ENCODE results near the gene TNRC18.
"Not testable (repeated sequence)": the region's sequence is repeated elsewhere in the genome, so short reads cannot be mapped to it uniquely, and the experiment has no call there.

Gene TNRC18

GRCh38 chr7:5291301-5291700 is 132.3 kb downstream of the TNRC18 start:
- no peak for DNase-seq (ENCODE audit: low read depth)

DNA sequence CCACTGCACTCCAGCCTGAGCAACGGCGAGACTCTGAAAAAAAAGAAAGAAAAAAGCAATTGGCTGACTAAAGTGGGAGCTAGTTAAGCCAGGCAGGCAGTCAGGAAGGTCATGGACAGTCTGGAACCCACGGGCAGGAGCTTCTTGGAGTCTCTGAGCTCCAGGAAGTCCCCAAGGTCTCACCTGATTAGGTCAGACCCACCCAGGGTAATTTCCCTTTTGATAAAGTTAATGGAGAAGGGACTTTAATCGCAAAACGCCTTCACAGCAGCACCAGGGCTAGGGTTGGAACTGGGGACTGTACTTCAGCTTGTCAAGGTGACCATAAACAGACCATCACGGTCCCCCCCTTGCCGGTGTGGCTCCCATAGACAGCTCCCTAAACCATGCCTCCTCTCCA is 134.3 kb downstream of the TNRC18 start:
- DNase-seq (ENCODE audit: low read depth) = no peak

DNA sequence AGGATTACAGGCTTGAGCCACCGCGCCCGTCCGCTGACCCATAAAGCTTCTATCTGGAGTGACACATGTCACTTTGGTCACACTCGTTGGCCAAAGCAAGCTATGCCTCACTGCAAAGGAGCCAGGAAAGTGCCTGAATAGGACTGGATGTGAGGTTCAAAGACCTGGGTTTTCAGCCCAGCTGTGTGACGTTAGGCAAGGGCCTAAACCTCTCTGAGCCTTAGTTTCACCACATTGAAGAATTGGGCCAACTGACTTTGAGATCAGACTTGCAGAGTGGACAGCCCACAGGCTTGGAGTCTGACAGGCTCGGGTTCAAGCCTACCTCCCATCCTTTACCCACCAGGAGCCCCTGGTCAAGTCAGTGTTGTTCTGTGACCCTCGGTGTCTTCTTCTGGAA is 135.1 kb downstream of the TNRC18 start:
- not testable (repeated sequence) for DNase-seq (ENCODE audit: low read depth)

DNA sequence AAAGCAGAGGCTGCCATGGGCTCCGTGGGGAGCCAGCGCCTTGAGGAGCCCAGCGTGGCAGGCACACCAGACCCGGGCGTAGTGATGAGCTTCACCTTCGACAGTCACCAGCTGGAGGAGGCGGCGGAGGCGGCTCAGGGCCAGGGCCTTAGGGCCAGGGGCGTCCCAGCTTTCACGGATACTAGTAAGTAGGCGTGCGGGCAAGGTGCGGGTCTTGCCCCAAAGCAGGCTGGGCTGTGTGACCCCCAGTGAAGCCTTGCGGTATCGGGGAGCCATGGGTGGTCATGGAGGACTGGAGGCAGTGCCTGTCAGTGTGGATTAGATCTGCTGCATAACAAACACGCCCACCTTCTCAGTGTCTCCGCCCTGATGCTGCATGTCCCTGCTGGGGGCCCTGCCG is 135.8 kb downstream of the TNRC18 start:
- no peak for DNase-seq (ENCODE audit: low read depth)

DNA sequence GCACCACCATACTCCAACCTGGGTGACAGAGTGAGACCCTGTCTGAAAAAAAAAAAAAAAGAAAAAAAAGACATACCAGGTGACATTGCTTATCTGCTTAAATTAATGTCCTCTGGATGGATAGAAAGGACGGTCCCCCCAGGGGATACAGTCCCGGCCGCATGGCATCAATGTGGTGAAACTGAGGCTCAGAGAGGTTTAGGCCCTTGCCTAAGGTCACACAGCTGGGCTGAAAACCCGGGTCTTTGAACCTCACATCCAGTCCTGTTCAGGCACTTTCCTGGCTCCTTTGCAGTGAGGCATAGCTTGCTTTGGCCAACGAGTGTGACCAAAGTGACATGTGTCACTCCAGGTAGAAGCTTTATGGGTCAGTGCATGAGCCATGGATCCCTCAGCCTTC is 136.3 kb downstream of the TNRC18 start:
- DNase-seq (ENCODE audit: low read depth) = not testable (repeated sequence)

GRCh38 chr7:5286933-5287332 is 136.7 kb downstream of the TNRC18 start:
- DNase-seq (ENCODE audit: low read depth) = no peak

GRCh38 chr7:5284304-5285281 is 139.0 kb downstream of the TNRC18 start:
- DNase-seq (ENCODE audit: low read depth) = no peak

DNA sequence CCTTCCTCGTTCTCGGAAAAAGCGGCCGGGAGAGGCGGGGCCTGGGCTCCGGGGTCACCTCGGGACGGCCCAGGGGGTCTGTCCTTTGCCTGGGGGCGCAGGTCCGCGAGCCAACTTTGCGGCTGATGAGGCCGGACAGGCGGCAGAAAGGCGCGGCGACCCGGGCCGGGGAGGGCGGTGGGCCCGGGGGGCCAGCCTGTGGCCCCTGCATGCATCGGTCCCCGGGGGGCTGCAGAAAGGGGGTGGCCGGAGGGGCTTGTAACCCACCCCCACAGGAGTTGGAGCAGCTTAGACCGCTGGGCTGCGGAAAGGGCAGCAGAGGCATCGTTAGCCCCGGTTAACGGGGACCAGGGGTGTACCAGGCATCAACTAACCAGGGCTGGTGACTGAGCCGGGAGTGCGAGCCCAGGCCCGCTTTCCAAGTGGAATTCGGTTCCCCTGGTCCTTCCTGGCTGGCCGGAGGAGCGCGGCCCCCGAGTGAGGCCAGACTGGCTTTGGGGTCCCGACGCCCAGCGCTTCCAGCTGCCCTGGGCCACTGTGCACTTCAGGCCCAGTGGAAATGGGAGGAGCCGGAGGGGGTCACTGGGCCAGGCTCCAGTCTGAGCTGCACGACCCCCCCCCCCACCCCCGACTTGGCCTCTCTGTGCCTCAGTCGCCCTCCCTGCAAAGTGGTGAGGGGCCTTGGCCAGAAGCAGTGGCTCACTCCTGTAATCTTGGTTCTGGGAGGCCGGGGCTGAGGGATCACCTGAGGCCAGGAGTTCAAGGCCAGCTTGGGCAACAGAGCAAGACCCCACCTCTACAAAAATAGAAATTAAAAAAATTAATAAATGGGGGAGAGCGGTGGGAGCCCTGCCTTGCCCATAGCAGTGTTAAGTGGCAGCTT is 140.0 kb downstream of the TNRC18 start:
- DNase-seq (ENCODE audit: low read depth) = no peak

DNA sequence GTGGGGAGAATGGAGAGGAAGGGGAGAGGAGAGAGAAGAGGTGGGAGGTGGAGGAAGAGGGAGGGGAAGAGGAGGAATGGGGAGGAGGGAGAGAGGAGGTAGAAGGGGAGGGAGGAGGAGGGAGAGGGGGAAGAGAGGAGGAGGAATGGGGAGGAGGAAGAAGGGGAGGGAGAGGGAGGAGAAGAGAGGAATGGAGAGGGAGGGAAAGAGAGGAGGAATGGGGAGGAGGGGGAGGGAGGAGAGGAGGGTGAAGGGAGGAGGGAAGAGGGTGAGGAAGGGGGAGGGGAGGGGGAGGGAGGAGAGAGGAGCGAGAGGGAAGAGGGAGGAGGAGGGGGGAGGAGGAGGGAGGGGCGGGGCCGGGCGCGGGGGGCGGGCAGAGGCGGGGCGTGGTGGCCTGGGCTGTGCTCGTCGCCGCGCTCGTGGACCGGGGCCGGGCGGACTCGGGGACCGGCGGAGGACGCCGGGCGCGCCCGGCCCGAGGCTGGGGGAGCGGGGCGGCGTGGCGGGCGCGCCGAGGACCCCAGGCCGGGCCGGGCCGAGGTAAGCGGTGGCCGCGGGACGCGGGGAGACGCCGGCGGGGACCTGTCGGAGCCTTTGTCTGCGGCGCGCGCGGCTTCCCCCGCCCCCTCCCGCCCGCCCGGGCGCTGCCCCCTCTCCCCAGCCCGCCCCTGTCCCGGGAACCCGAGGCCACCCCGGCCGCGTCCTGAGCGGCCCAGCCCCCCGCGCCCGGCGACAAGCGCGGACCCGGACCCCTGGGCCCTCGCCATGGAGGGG is 140.9 kb downstream of the TNRC18 start, which contains the start of gene SLC29A4:
TSS of gene SLC29A4 (plus strand) at position 401 of the 774 bp plus-strand sequence. CDS start 4,874 bp downstream, outside the sequence.
- no peak for DNase-seq (ENCODE audit: low read depth)

- not testable (repeated sequence) for DNase-seq (ENCODE audit: low read depth)
These were observed 141.8 kb downstream of the TNRC18 start for GRCh38 chr7:5281598-5282500.

GRCh38 chr7:5279734-5280133 is 143.9 kb downstream of the TNRC18 start:
- no peak for DNase-seq (ENCODE audit: low read depth)

DNA sequence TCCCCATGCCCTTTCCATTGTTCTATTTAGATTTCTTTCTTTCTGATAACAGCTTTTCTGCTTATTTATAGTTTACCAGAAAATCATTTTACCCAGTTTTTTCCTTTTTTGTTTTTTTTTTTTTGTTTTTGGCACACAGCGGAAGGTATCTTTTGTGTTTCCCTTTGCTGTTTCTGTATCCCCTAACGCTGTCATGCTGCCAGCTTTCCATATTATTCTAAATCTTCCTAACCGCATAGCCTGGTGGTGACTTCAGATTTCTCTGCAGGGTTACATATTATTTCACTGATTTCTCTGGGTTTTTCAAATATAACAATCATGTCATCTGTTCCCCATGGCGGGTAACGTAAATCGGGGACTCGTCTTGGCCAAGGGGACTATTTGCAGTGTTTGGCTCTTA is 144.9 kb downstream of the TNRC18 start:
- no peak for DNase-seq (ENCODE audit: low read depth)

DNA sequence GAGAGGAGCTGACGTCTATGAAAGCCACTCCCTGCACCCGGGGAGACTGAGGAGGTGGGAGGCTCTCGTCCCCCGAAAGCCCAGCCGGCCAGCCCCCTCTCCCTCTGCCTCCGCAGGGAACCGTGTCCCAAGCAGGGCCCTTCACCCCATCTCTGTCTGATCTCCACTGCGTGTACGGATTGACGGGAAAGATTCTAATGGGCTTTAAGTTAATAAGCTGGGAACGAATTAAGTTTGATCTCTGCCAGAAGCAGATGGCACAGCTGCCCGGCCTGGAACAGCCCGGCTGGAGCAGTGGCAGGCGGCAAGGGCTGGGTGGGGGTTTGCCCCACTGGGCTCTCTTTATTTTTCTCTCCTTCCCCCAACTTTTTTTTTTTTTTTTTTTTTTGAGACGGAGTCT is 147.0 kb downstream of the TNRC18 start:
- DNase-seq (ENCODE audit: low read depth) = no peak

DNA sequence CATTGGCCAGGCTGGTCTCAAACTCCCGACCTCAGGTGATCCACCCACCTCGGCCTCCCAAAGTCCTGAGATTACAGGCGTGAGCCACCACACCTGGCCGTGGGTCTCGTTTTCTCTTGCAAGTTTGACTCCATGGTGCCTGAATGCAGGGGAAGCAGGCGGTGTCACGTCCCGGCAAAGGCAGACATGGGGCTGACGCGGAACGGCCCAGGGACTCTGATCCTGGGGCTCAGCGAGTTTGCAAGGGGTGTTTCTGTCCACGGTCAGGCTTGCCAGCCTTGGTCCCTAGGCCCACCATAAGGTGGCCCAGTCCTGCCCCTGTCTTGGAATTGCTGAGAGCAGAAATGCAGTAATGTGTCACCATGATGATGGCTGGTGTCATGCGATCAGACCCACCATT is 147.5 kb downstream of the TNRC18 start:
- DNase-seq (ENCODE audit: low read depth) = not testable (repeated sequence)

DNA sequence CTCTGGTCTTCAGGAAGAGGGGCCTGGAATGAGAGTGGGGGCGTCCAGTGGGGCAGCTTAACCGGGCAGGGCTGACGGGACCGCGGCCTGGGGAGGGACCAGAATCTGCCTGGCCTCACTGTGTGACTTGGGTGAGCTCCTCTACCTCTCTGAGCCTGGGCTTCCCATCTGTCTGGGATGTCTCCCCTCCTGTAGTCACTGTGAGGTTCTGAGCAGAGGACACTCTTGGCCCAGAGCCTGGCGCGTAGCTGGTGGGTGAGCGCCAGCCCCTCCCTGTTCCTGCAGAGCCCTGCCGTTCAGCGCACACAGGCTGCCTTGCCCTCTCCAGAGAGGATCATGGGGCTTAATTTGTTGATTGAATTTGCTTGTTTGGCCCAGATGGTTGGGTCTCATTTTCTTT is 148.1 kb downstream of the TNRC18 start:
- DNase-seq (ENCODE audit: low read depth) = not testable (repeated sequence)

DNA sequence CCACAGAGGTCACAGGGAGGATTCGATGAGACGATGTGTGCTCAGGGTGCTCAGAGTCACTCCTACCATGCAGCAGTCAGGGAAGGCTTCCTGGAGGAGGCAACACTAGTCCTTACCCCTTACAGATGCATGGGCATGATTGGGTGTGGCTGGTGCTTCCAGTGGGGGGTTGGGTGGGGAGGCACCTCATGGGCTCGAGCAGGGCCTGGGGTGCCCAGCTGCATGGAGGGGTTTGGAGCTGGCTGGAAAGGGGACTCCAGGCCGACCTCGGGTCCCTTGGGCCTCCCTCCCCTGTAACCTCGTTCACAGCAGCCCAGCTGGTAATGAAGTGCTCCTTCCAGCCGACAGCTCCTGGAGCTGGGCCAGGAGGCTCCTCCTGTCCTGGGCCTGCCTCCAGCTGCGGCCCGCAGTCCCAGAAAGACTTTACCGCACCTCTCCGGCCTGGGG is 148.6 kb downstream of the TNRC18 start:
- not testable (repeated sequence) for DNase-seq (ENCODE audit: low read depth)

DNA sequence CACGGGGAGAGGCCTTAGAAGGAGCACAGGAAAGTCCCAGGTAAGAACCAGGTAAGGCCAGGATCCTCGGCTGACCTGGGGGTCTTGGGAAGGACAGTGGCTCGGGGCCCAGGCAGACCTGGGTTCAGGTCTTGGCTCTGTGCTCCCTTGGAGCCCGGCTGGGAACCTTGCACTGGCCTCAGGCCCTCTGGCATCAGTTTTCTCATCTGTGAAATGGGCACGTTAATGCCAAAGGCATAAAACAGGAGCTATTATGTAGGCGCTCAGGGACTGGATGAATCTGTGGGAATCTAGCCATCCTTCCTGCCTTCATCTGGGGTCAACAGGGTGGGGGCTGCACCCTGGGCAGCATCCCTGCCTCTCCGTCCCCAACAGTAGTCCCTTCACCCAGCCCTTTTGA is 149.2 kb downstream of the TNRC18 start:
- DNase-seq (ENCODE audit: low read depth) = no peak

- DNase-seq (ENCODE audit: low read depth) = not testable (repeated sequence)
These were observed 149.7 kb downstream of the TNRC18 start for GRCh38 chr7:5273831-5274405.

- no peak for DNase-seq (ENCODE audit: low read depth)
These were observed 152.8 kb downstream of the TNRC18 start for GRCh38 chr7:5270788-5271187.

DNA sequence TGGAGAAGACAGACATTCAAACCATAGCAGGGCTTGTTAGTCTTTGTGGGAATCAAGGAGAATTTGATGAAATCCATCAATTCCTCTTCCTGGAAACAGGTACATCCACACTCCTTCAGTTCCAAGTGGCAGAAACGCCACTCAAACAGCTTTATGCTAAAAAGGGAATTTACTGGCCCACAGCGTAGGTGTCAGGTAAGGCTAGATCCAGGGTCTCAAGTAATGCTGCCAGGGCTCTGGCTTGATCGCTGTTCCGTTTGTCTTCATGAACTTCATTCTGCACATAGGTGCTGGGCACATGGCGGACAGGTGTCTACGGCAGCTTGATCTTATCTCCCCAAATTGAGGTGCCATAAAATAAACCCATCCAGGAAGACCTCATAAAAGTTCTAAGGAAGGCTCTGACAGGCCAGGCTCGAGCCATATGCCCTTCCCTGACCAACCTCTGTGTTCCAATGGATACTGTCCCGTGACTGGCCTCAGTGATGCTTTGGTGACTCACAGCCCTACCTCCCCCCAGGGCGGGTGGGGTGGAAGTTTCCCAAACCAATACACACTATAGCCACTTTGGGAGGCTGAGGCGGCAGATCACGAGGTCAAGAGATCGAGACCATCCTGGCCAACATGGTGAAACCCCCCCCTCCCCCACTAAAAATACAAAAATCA is 153.5 kb downstream of the TNRC18 start:
- DNase-seq (ENCODE audit: low read depth) = not testable (repeated sequence)

All from stimulated activated CD8-positive, alpha-beta memory T cell treated with anti-CD3 and anti-CD28 coated beads, Interleukin-15, amount 100 ng/mL, for 1 hour (primary cell).